ENCODE data around the gene NOTCH2.

DNA sequence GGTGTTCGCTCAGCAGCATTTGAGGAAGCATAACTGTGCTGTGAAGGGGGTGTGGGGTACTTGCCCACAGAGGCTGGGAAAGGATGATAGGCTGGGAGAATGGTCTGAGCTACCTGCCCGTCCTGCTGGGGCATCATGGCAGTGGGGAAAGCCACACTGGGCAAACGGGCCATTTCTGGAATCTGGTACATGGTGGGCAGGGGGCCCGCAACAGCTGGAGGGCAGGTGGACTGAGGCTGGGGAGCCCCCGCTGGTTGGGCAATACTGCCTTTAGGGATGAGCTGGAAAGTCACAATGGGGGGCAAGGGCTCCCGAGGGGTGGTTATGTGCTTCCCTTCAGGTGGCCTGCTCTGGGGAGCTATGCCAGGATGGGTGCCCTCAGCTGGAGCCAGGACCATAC, 153.9 kb downstream of the NOTCH2 start:
- TF ChIP-seq MYC (IDR thresholded peaks at IDR 0.05; ENCODE audit: low read depth, low read length) (no peak), POLR2A (IDR thresholded peaks at IDR 0.05; ENCODE audit: extremely low read depth, insufficient read length) (no peak)
